WTC11 (cell line): ENCODE measurements around the gene TRMU.

Experiments used
- ESRRA ChIP-seq: sonication (generic); formaldehyde crosslinking; IDR thresholded peaks from 2 replicates; pipeline ENCODE4 v1.8.1; 2022; ENCODE audit warnings: mild to moderate bottlenecking, missing genetic modification reagents, borderline replicate concordance
- ZNF232 ChIP-seq: sonication (generic); formaldehyde crosslinking; IDR thresholded peaks from 2 replicates; pipeline ENCODE4 v1.8.0; 2022; ENCODE audit warnings: mild to moderate bottlenecking, missing genetic modification reagents
- ZNF396 ChIP-seq: fragments of 250-450 bp; sonication (Bioruptor Pico); IDR thresholded peaks from 2 replicates; pipeline ENCODE4 v1.8.0; 2021; ENCODE audit warnings: mild to moderate bottlenecking, moderate library complexity, borderline replicate concordance
- TF ChIP-seq, protein P1 (sequence below): fragments of 200-600 bp; IDR thresholded peaks from 2 replicates; pipeline ENCODE4 v1.8.0; 2022; ENCODE audit warnings: antibody characterized with exemption
- TF ChIP-seq, protein P2 (sequence below): sonication (generic); formaldehyde crosslinking; conservative IDR thresholded peaks from 2 replicates; pipeline ENCODE4 v1.8.1; 2022; ENCODE audit warnings: mild to moderate bottlenecking, missing genetic modification reagents

DNA sequence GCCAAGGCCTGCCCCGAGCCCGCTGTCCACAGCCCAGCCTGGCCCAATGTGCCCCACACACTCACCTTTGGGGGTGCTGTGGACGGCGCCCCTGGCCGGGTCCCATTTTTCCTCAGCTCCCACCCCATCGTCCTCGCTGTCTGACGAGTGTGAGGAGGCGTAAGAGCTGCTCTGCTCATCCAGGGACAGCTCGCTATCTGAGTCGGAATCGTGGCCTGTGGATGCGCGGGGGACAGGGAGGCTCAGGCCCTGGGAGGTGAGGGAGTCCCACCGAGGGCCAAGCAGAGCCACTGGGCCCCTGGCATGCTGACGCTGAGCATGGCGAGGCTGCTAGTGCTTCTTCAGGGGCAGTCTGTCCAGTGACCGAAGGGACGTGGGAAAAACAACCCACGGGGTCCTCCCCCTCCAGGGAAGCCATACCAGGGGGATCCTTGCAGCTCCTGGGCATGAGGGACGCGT lies 29.7 kb downstream of the TRMU start:
- TF ChIP-seq, protein P1, sequence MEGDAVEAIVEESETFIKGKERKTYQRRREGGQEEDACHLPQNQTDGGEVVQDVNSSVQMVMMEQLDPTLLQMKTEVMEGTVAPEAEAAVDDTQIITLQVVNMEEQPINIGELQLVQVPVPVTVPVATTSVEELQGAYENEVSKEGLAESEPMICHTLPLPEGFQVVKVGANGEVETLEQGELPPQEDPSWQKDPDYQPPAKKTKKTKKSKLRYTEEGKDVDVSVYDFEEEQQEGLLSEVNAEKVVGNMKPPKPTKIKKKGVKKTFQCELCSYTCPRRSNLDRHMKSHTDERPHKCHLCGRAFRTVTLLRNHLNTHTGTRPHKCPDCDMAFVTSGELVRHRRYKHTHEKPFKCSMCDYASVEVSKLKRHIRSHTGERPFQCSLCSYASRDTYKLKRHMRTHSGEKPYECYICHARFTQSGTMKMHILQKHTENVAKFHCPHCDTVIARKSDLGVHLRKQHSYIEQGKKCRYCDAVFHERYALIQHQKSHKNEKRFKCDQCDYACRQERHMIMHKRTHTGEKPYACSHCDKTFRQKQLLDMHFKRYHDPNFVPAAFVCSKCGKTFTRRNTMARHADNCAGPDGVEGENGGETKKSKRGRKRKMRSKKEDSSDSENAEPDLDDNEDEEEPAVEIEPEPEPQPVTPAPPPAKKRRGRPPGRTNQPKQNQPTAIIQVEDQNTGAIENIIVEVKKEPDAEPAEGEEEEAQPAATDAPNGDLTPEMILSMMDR = no peak
- no peak for TF ChIP-seq ESRRA
- no peak for TF ChIP-seq ZNF232
- TF ChIP-seq ZNF396 (CRISPR knock-in tag) = no peak
- TF ChIP-seq, protein P2, sequence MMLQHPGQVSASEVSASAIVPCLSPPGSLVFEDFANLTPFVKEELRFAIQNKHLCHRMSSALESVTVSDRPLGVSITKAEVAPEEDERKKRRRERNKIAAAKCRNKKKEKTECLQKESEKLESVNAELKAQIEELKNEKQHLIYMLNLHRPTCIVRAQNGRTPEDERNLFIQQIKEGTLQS (CRISPR knock-in tag) = no peak
